ENCODE results near the gene TRIM38. TPM values are rescaled to one million over a fixed set of nuclear protein-coding genes. Genes with fewer than 3 reads are reported as not detected.

TRIM38 gene
- total and polyA plus RNA-seq, 2 of the 13 experiments (the other 11 are each of a cell fraction or from before 2014, with no cell fraction given) = 2.5 to 3.1 TPM

- Histone ChIP-seq H3K4me1 (ENCODE audit: insufficient read depth, low read length) (peaks cover 15% of the 10 kb centered on the region), H3K79me2 (ENCODE audit: insufficient read depth, low read length) (no peaks in the 10 kb centered on the region), H3K27me3 (ENCODE audit: control insufficient read depth in 1 of 2, insufficient read depth in 2 of 2, low read length in 2 of 2) (no peaks in the 10 kb centered on the region), H4K20me1 (ENCODE audit: insufficient read depth, low read length) (no peaks in the 10 kb centered on the region), H3K4me3 (replicated peaks in 1 of 3; ENCODE audit: insufficient read depth in 1 of 3, low read depth in 2 of 3, low read length in 3 of 3) (no peak overlapping the region), H3K27ac (ENCODE audit: extremely low read length, insufficient read depth, low read length) (peak overlapping the region; percentile 93), H3K36me3 (replicated peaks in 1 of 2; ENCODE audit: control insufficient read depth in 1 of 2, insufficient read depth in 2 of 2, low read length in 2 of 2) (no peaks in the 10 kb centered on the region), H3K9ac (ENCODE audit: insufficient read depth, low read depth, low read length) (no peak overlapping the region; the same call in 1 of the 2 replicates), H3K4me2 (ENCODE audit: low read depth, low read length) (no peak overlapping the region), H2AFZ (ENCODE audit: low read length) (no peak overlapping the region), H3K9me3 (ENCODE audit: low read length) (no peaks in the 10 kb centered on the region)
- ChIA-PET POLR2A (interaction anchor here (12.3 kb wide), 1 partner anchor 10 kb away, joined by 322 read pairs; a partner anchor contains a TSS), CTCF (ENCODE audit: low intra/inter-chr PET ratio, low total read pairs) (no interaction called here)
- intact Hi-C loops (cut with micrococcal nuclease; ENCODE audit: unreplicated experiment) (no loop called here), in situ Hi-C loops (cut with HindIII; ENCODE audit: extremely low pct_ligation_motif_present, low pct_unique_long_range_greater_than_20kb) (loop anchor here (10.0 kb wide), 1 partner anchor 1780 kb away; a partner anchor contains a TSS)
- no peak for TF ChIP-seq RFXAP (CRISPR knock-in tag; IDR thresholded peaks at IDR 0.05; ENCODE audit: borderline replicate concordance)
- no peak for TF ChIP-seq ZNF512 (CRISPR knock-in tag; IDR thresholded peaks at IDR 0.05)
- TF ChIP-seq ATF7 (IDR thresholded peaks at IDR 0.05) = no peak
- no peak for TF ChIP-seq ATF7 (CRISPR knock-in tag; IDR thresholded peaks at IDR 0.05)
- TF ChIP-seq RERE (CRISPR knock-in tag; IDR thresholded peaks at IDR 0.05; ENCODE audit: low read depth) = no peak
- TF ChIP-seq HOXA7 (CRISPR knock-in tag; IDR thresholded peaks at IDR 0.05) = no peak
- TF ChIP-seq POGZ (CRISPR knock-in tag; IDR thresholded peaks at IDR 0.05) = no peak
- no peak for TF ChIP-seq MATR3 (CRISPR knock-in tag; IDR thresholded peaks at IDR 0.05)
- no peak for TF ChIP-seq MAF1 (CRISPR knock-in tag; IDR thresholded peaks at IDR 0.05; ENCODE audit: borderline replicate concordance)
- no TSS peak for BruUV-seq (replicated peaks)
- ATAC-seq (no peak), FAIRE-seq (no peak), DNase-seq (ENCODE audit: low spot score) (no peak)
- WGBS (ENCODE audit: low lambda C conversion rate) = 100% methylated on average over 2 of the region's 2 CpGs
Observed at GRCh38 chr6:26034905-26035304, 72.3 kb downstream of the TRIM38 start.

Small RNA genes within 50 kb of the gene (small RNA-seq; reads per million reads assigned to genes)
- gene HIST1H1PS2 (ENCODE audit: insufficient read depth in 2 of 3, insufficient read length in 3 of 3, low read depth in 2 of 3, low replicate concordance in 1 of 3) = 0 reads per million in 3 experiments

Other genes starting within 250 kb of the TRIM38 start
- 0.07 TPM in 2 replicates for gene SLC17A4, start 208.1 kb upstream of the TRIM38 start, total RNA-seq (2016; rRNA removed; fragmentation: Illumina TruSeq; extraction: Trizol)
- 0.04 TPM in 1 of 2 replicates, not detected in the other for gene SLC17A4, start 208.1 kb upstream of the TRIM38 start, polyA plus RNA-seq (2011; rRNA removed)
- 0.09 TPM in 1 of 2 replicates, not detected in the other for gene SLC17A1, start 130.8 kb upstream of the TRIM38 start, total RNA-seq (2016; rRNA removed; fragmentation: Illumina TruSeq; extraction: Trizol)
- 2.1 TPM in 2 replicates for gene SLC17A1, start 130.8 kb upstream of the TRIM38 start, polyA plus RNA-seq (2011; rRNA removed)
- 0.09 TPM in 1 of 2 replicates, not detected in the other for gene SLC17A3, start 88.6 kb upstream of the TRIM38 start, total RNA-seq (2016; rRNA removed; fragmentation: Illumina TruSeq; extraction: Trizol)
- gene SLC17A3, start 88.6 kb upstream of the TRIM38 start, polyA plus RNA-seq (2011; rRNA removed) = 0.08 and 0.11 TPM in 2 replicates
- 7.0 and 11.2 TPM in 2 replicates for gene SLC17A2, start 32.1 kb upstream of the TRIM38 start, total RNA-seq (2016; rRNA removed; fragmentation: Illumina TruSeq; extraction: Trizol)
- 32.4 and 46.4 TPM in 2 replicates for gene SLC17A2, start 32.1 kb upstream of the TRIM38 start, polyA plus RNA-seq (2011; rRNA removed)
- gene HFE, start 124.6 kb downstream of the TRIM38 start, total RNA-seq (2016; rRNA removed; fragmentation: Illumina TruSeq; extraction: Trizol) = 1.9 and 3.7 TPM in 2 replicates
- gene HFE, start 124.6 kb downstream of the TRIM38 start, polyA plus RNA-seq (2011; rRNA removed) = 5.7 and 6.3 TPM in 2 replicates